HepG2 (cell line): ENCODE results near the gene SLFN12L. TPM values are rescaled to one million over a fixed set of nuclear protein-coding genes. Genes with fewer than 3 reads are reported as not detected.

Experiments
- ATAC-seq: fragments of 200-7000 bp; cut with Tn5 transposase; 3 replicates; pipeline ENCODE4 v1.9.1; 2020; ENCODE audit warnings: mild to moderate bottlenecking, moderate library complexity
- BruUV-seq: library from RNA; stranded (reverse); fragments of 400-500 nt; replicated peaks from 2 replicates; lab custom pipeline; 2021; lab: Mats Ljungman, UMichigan
- CTCF ChIA-PET: fragments of 300-600 bp; formaldehyde crosslinking; extraction: SDS; loops from one replicate; lab custom pipeline; 2021; ENCODE audit warnings: low total read pairs, inconsistent platforms, low intra/inter-chr PET ratio; lab: Yijun Ruan, JAX
- POLR2A ChIA-PET: fragments of 350-600 bp; sonication (Branson Sonifier 250); formaldehyde crosslinking; loops from one replicate; lab custom pipeline; 2020; ENCODE audit warnings: antibody characterized with exemption, inconsistent platforms; lab: Yijun Ruan, JAX
- DNase-seq: peaks from one replicate; pipeline ENCODE4 v3.0.0-alpha.2; 2015; ENCODE audit warnings: low spot score
- FAIRE-seq: peaks from 3 replicates; lab custom pipeline; 2011; peaks lifted over from hg19 to GRCh38; lab: Jason Lieb, UNC
- H2AFZ ChIP-seq: one replicate; pipeline ENCODE4 v1.6.1; 2011; ENCODE audit warnings: low read length, inconsistent platforms
- H3K27ac ChIP-seq: fragments of 300-600 bp; 3 replicates; pipeline ENCODE4 v1.8.0; 2011; ENCODE audit warnings: mixed run types, mild to moderate bottlenecking, mixed read lengths, low read length, inconsistent platforms; ENCODE audit not compliant: insufficient read depth; ENCODE audit errors: extremely low read length
- H3K27me3 ChIP-seq, 2 experiments: fragments of 200-600 bp in 1 of 2; 2 replicates in 1 of 2; 3 replicates in 1 of 2; pipeline versions ENCODE4 v1.6.0 to v1.8.0; 2011; ENCODE audit warnings: low read length in 2 of 2, mild to moderate bottlenecking in 2 of 2, moderate library complexity in 2 of 2, inconsistent platforms in 1 of 2; ENCODE audit not compliant: insufficient read depth in 2 of 2, control insufficient read depth in 1 of 2
- H3K36me3 ChIP-seq, 2 experiments: fragments of 200-600 bp in 1 of 2; replicated peaks in 1 of 2; 2 replicates in 1 of 2; 3 replicates in 1 of 2; pipeline versions ENCODE4 v1.5.1 to v1.8.0; 2011; ENCODE audit warnings: low read length in 2 of 2, inconsistent platforms in 1 of 2; ENCODE audit not compliant: insufficient read depth in 2 of 2, control insufficient read depth in 1 of 2
- H3K4me1 ChIP-seq: 2 replicates; pipeline ENCODE4 v1.5.1; 2012; ENCODE audit warnings: low read length, inconsistent platforms; ENCODE audit not compliant: insufficient read depth
- H3K4me2 ChIP-seq: 2 replicates; pipeline ENCODE4 v1.6.0; 2011; ENCODE audit warnings: low read depth, low read length, inconsistent platforms
- H3K4me3 ChIP-seq, 3 experiments: fragments of 200-600 bp in 1 of 3; sonication (generic), shearing (Covaris generic) in 1 of 3; replicated peaks in 1 of 3; 2 replicates each; pipeline ENCODE4 v1.5.1; 2011 to 2016; ENCODE audit warnings: low read length in 3 of 3, inconsistent platforms in 2 of 3, low read depth in 2 of 3, mild to moderate bottlenecking in 2 of 3, control low read depth in 1 of 3, mixed read lengths in 1 of 3; ENCODE audit not compliant: insufficient read depth in 1 of 3
- H3K79me2 ChIP-seq: one replicate; pipeline ENCODE4 v1.6.1; 2011; ENCODE audit warnings: low read length, inconsistent platforms; ENCODE audit not compliant: insufficient read depth
- H3K9ac ChIP-seq: 2 replicates; pipeline ENCODE4 v1.6.0; 2011; ENCODE audit warnings: mild to moderate bottlenecking, low read depth, low read length, inconsistent platforms; ENCODE audit not compliant: insufficient read depth
- H3K9me3 ChIP-seq: 2 replicates; pipeline ENCODE4 v1.5.1; 2012; ENCODE audit warnings: mild to moderate bottlenecking, low read length
- H4K20me1 ChIP-seq: 2 replicates; pipeline ENCODE4 v1.6.0; 2011; ENCODE audit warnings: inconsistent platforms, mild to moderate bottlenecking, low read length, moderate library complexity; ENCODE audit not compliant: insufficient read depth
- KAT2B ChIP-seq: fragments of 150-350 bp; IDR thresholded peaks from 2 replicates; pipeline ENCODE4 v1.6.1; 2014; ENCODE audit warnings: low read depth, low read length, borderline replicate concordance
- MTF1 ChIP-seq: sonication (generic); formaldehyde crosslinking; IDR thresholded peaks from 2 replicates; pipeline ENCODE4 v1.5.0; 2020; ENCODE audit warnings: missing genetic modification reagents
- PATZ1 ChIP-seq: sonication (generic); formaldehyde crosslinking; IDR thresholded peaks from 2 replicates; pipeline ENCODE4 v1.4.0; 2020; ENCODE audit warnings: missing genetic modification reagents
- RBM39 ChIP-seq: fragments of 200-400 bp; formaldehyde crosslinking; IDR thresholded peaks from one replicate; pipeline ENCODE4 v1.6.1; 2018; ENCODE audit warnings: antibody characterized with exemption, mild to moderate bottlenecking, low read depth, low read length; ENCODE audit not compliant: poor library complexity, severe bottlenecking
- SALL1 ChIP-seq: sonication (generic); formaldehyde crosslinking; IDR thresholded peaks from 2 replicates; pipeline ENCODE4 v1.8.0; 2022; ENCODE audit warnings: mild to moderate bottlenecking, missing genetic modification reagents
- SOX6 ChIP-seq, 2 experiments: fragments of 450-650 bp in 1 of 2; sonication (generic) in 1 of 2; formaldehyde crosslinking in 1 of 2; IDR thresholded peaks; 2 replicates each; pipeline versions ENCODE4 v1.4.0 to v1.6.1; 2017 to 2020; ENCODE audit warnings: antibody characterized with exemption in 1 of 2, mild to moderate bottlenecking in 1 of 2, missing genetic modification reagents in 1 of 2
- ZBTB7B ChIP-seq: sonication (generic); formaldehyde crosslinking; IDR thresholded peaks from 2 replicates; pipeline ENCODE4 v1.4.0; 2020; ENCODE audit warnings: missing genetic modification reagents
- ZNF713 ChIP-seq: sonication (generic); formaldehyde crosslinking; IDR thresholded peaks from 2 replicates; pipeline ENCODE4 v1.4.0; 2020; ENCODE audit warnings: mild to moderate bottlenecking, missing genetic modification reagents
- WGBS: methylation state at CpG from one replicate; pipeline ENCODE4 v1.1.6; 2017; ENCODE audit warnings: low lambda C conversion rate; 5-methylcytosine and 5-hydroxymethylcytosine counted together
- in situ Hi-C: cut with HindIII; loops from 2 replicates; pipeline ENCODE4 v1.10.0; 2017; ENCODE audit warnings: low pct_unique_long_range_greater_than_20kb; ENCODE audit not compliant: extremely low pct_ligation_motif_present
- intact Hi-C: fragments of 100-400 bp; cut with micrococcal nuclease; formaldehyde crosslinking; loops from one replicate; pipeline ENCODE4 v1.10.0; 2022; ENCODE audit not compliant: unreplicated experiment
- polyA plus RNA-seq, 8 experiments: library from polyadenylated mRNA; depleted of rRNA in 3 of 8; stranded (reverse) in 7 of 8; unstranded in 1 of 8; fragments of >200 nt; fragmentation: Illumina TruSeq in 4 of 8; extraction: Trizol in 4 of 8; gene quantifications; 2 replicates each; pipeline versions ENCODE4 v1.2.1 to v1.2.3, GENCODE V29; 2011 to 2016; ENCODE audit warnings: low read depth in 4 of 8, missing spikeins in 1 of 8, mixed read lengths in 1 of 8; ENCODE audit not compliant: insufficient read depth in 1 of 8
- total RNA-seq, 5 experiments: library from RNA; depleted of rRNA; stranded (reverse); fragments of >200 nt; fragmentation: Illumina TruSeq; extraction: Trizol; gene quantifications; 2 replicates each; pipeline ENCODE4 v1.2.3, GENCODE V29; 2016; ENCODE audit warnings: low read depth in 1 of 5

SLFN12L gene
- total and polyA plus RNA-seq, 2 of the 13 experiments (the other 11 are each of a cell fraction or from before 2014, with no cell fraction given) = not detected

DNA sequence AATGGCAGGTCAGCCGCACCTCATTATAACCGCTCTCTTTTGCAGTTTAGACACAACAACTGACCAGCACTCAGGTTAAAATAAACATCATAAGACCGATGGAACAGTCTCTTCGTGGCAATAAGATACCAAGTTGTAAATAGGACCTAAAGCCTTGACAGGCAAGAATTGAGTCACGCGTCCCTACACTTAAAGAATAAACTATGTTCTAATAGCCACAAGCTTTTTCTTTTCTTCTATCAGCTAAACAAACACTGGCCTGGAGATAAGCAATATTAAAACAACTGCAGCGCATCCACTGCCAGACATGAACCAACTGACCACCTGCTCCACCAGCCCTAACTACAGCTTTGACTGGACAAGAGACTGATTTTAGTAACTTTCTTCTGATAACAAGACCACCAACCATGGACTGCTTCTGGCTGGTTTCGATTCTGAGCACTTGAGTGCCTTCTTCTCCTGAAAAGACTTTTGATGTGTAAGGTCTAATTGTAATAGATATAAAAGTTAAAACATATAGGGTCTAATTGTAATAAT, 17.5 kb downstream of the SLFN12L start:
- BruUV-seq = no TSS peak
- H3K36me3 ChIP-seq = no peaks in the 10 kb centered on the region
- no peaks in the 10 kb centered on the region for H3K9me3 ChIP-seq

More for the DNA sequence above, 17.5 kb downstream of the SLFN12L start:
- CTCF ChIA-PET = no interaction called here
- no peaks in the 10 kb centered on the region for H4K20me1 ChIP-seq
- in situ Hi-C loops = no loop called here
- H3K27ac ChIP-seq = no peak overlapping the region
- no peaks in the 10 kb centered on the region for H3K79me2 ChIP-seq
- H2AFZ ChIP-seq = no peak overlapping the region
- FAIRE-seq = no peak
- H3K27me3 ChIP-seq = no peaks in the 10 kb centered on the region; a peak in 1 of 5 replicates
- TF ChIP-seq ZBTB7B = no peak
- TF ChIP-seq PATZ1 (CRISPR knock-in tag) = no peak
- TF ChIP-seq RBM39 = no peak
- TF ChIP-seq KAT2B = no peak
- no peak for TF ChIP-seq MTF1 (CRISPR knock-in tag)
- no peak for TF ChIP-seq ZNF713
- no peak for TF ChIP-seq SOX6 (IDR thresholded peaks at IDR 0.05)
- TF ChIP-seq SOX6 (CRISPR knock-in tag; IDR thresholded peaks at IDR 0.05) = no peak
- no peak for TF ChIP-seq SALL1
- ATAC-seq = no peak
- no peak overlapping the region for H3K9ac ChIP-seq
- DNase-seq = no peak
- H3K4me2 ChIP-seq = no peak overlapping the region
- WGBS = 23% methylated on average over 8 of the region's 8 CpGs
- intact Hi-C loops = no loop called here
- POLR2A ChIA-PET = no interaction called here
- H3K4me3 ChIP-seq = no peak overlapping the region
- no peaks in the 10 kb centered on the region for H3K4me1 ChIP-seq
